Gastrocnemius medialis (tissue), 4 donors: ENCODE data around the gene LSAMP. TPM values are rescaled to one million over a fixed set of nuclear protein-coding genes. Genes with fewer than 3 reads are reported as not detected.

ENCODE experiments used
- ATAC-seq, 2 donors: fragments of 150-250 bp; one replicate each; pipeline ENCODE4 v1.9.1; 2016
- DNase-seq, 2 donors: peaks; one replicate each; pipeline ENCODE4 v3.0.0-alpha.2; 2019
- H3K27ac ChIP-seq, 4 donors: fragments of 200-600 bp; sonication (generic); 1 replicate in 1 of 4; 2 replicates in 3 of 4; pipeline ENCODE4 v1.5.1; 2016 to 2018; ENCODE audit warnings: mild to moderate bottlenecking in 2 of 4, moderate library complexity in 1 of 4
- H3K27me3 ChIP-seq, 3 donors: fragments of 200-600 bp; sonication (generic) in 2 of 3; 1 replicate in 1 of 3; 2 replicates in 2 of 3; pipeline versions ENCODE4 v1.5.1 to v1.6.0; 2016 to 2019; ENCODE audit warnings: mild to moderate bottlenecking in 1 of 3, moderate library complexity in 1 of 3
- H3K36me3 ChIP-seq, 2 donors: fragments of 200-600 bp; sonication (generic) in 1 of 2; one replicate each; pipeline ENCODE4 v1.5.1; 2017 to 2018
- H3K4me1 ChIP-seq, 2 donors: fragments of 200-600 bp; sonication (generic) in 1 of 2; one replicate each; pipeline ENCODE4 v1.5.1; 2016 to 2017; ENCODE audit warnings: mild to moderate bottlenecking in 2 of 2
- H3K4me3 ChIP-seq, 4 donors: fragments of 200-600 bp; sonication (generic) in 3 of 4; 1 replicate in 1 of 4; 2 replicates in 3 of 4; pipeline ENCODE4 v1.5.1; 2016 to 2019; ENCODE audit warnings: mild to moderate bottlenecking in 2 of 4
- H3K9me3 ChIP-seq, 3 donors: fragments of 200-600 bp; sonication (generic) in 2 of 3; 1 replicate in 1 of 3; 2 replicates in 2 of 3; pipeline ENCODE4 v1.5.1; 2016 to 2019
- CTCF ChIP-seq, 5 experiments: fragments of 450-650 bp in 3 of 5; fragments of 200-600 bp in 2 of 5; sonication (generic) in 2 of 5; IDR thresholded peaks in 4 of 5; conservative IDR thresholded peaks in 1 of 5; 1 replicate in 4 of 5; 2 replicates in 1 of 5; pipeline ENCODE4 v1.5.1; 2016 to 2019; ENCODE audit warnings: antibody characterized with exemption in 5 of 5, mild to moderate bottlenecking in 3 of 5, moderate library complexity in 3 of 5
- POLR2A ChIP-seq, 2 donors: fragments of 450-650 bp; IDR thresholded peaks; one replicate each; pipeline ENCODE4 v1.6.1; 2017; ENCODE audit warnings: antibody characterized with exemption in 2 of 2, mild to moderate bottlenecking in 2 of 2, moderate library complexity in 2 of 2
- in situ Hi-C, 4 donors: fragments of 200-750 bp; cut with MboI; loops; one replicate each; pipeline versions ENCODE4 v1.15.0 to v1.8.0; 2017; ENCODE audit warnings: low sequenced_read_pairs in 4 of 4
- intact Hi-C: fragments of 100-400 bp; cut with DNase I; formaldehyde crosslinking; loops from one replicate; pipeline ENCODE4 v1.15.1; 2023; ENCODE audit warnings: low total_unique reads
- total RNA-seq, 4 donors: library from RNA; depleted of rRNA; stranded (reverse); fragments of >200 nt; gene quantifications; one replicate each; pipeline versions ENCODE4 v1.1.0 to v1.2.3, GENCODE V29; 2016

The LSAMP gene
- total RNA-seq, 4 donors from 2014 or later: 0.07 to 0.10 TPM; not detected in 2

DNA sequence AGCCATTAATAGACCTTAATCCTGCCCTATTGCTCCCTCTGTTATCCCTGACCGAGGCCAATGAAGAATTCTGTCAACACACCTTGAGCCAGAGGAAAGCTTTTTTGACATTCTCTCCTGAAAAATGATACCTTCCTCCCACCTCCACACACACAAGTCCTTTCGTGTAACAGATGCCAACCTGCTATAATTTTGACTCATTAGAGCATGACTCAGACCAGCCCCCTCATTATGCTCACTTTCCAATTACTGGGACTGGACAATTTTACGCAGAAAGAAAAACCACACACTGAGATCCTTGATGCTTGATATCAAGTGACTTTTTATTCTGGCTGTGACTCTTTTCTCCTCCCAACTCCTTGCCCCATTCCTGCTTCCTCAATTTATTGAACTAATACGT is 50.9 kb downstream of the LSAMP start:
- Histone ChIP-seq H3K4me3 (no peak overlapping the region), H3K4me1 (no peaks in the 10 kb centered on the region), H3K36me3 (no peaks in the 10 kb centered on the region), H3K9me3 (no peaks in the 10 kb centered on the region), H3K27ac (no peak overlapping the region), H3K27me3 (no peaks in the 10 kb centered on the region)
- intact Hi-C loops: no loop called here
- ATAC-seq (no peak), DNase-seq (no peak)
- TF ChIP-seq CTCF (IDR thresholded peaks at IDR 0.05 in 4 of 5, conservative IDR thresholded peaks at IDR 0.05 in 1 of 5): no peak
- TF ChIP-seq POLR2A (IDR thresholded peaks at IDR 0.05): no peak
- in situ Hi-C loops: no loop called here

- Histone ChIP-seq H3K27me3 (no peaks in the 10 kb centered on the region), H3K36me3 (no peaks in the 10 kb centered on the region), H3K4me3 (no peak overlapping the region), H3K9me3 (no peaks in the 10 kb centered on the region), H3K4me1 (no peaks in the 10 kb centered on the region), H3K27ac (no peak overlapping the region)
- intact Hi-C loops: no loop called here
- TF ChIP-seq CTCF (IDR thresholded peaks at IDR 0.05 in 4 of 5, conservative IDR thresholded peaks at IDR 0.05 in 1 of 5) (no peak), POLR2A (IDR thresholded peaks at IDR 0.05) (no peak)
- DNase-seq: no peak
- in situ Hi-C loops: no loop called here
- ATAC-seq: no peak
Observed at GRCh38 chr3:116393199-116393598, 52.1 kb downstream of the LSAMP start.

GRCh38 chr3:116392291-116392690 is 53.0 kb downstream of the LSAMP start:
- H3K27ac ChIP-seq: no peak overlapping the region
- no peaks in the 10 kb centered on the region for H3K9me3 ChIP-seq
- ATAC-seq: no peak
- in situ Hi-C loops (no loop called here), intact Hi-C loops (no loop called here)
- no peak for DNase-seq
- no peaks in the 10 kb centered on the region for H3K36me3 ChIP-seq
- H3K27me3 ChIP-seq: no peaks in the 10 kb centered on the region
- no peak for TF ChIP-seq CTCF (IDR thresholded peaks at IDR 0.05 in 4 of 5, conservative IDR thresholded peaks at IDR 0.05 in 1 of 5)
- TF ChIP-seq POLR2A (IDR thresholded peaks at IDR 0.05): no peak
- no peaks in the 10 kb centered on the region for H3K4me1 ChIP-seq
- no peak overlapping the region for H3K4me3 ChIP-seq

- DNase-seq (no peak), ATAC-seq (no peak)
- in situ Hi-C loops: no loop called here
Observed at GRCh38 chr3:116391296-116392201, 53.7 kb downstream of the LSAMP start.

More at GRCh38 chr3:116391296-116392201, 53.7 kb downstream of the LSAMP start:
- intact Hi-C loops: no loop called here
- Histone ChIP-seq H3K27me3 (no peaks in the 10 kb centered on the region), H3K4me1 (no peaks in the 10 kb centered on the region), H3K4me3 (no peak overlapping the region), H3K36me3 (no peaks in the 10 kb centered on the region), H3K9me3 (no peaks in the 10 kb centered on the region), H3K27ac (no peak overlapping the region)
- TF ChIP-seq CTCF (IDR thresholded peaks at IDR 0.05 in 4 of 5, conservative IDR thresholded peaks at IDR 0.05 in 1 of 5): no peak
- no peak for TF ChIP-seq POLR2A (IDR thresholded peaks at IDR 0.05)
